H1 (cell line): ENCODE measurements around the gene NELFA. TPM values are rescaled to one million over a fixed set of nuclear protein-coding genes. Genes with fewer than 3 reads are reported as not detected.

Experiments used
- CBX5 ChIP-seq: fragments of 300-800, 300-1000 bp; sonication (generic); IDR thresholded peaks from 2 replicates; pipeline ENCODE4 v1.7.1; 2016; ENCODE audit warnings: antibody characterized with exemption, low read length, low read depth
- GTF2F1 ChIP-seq: IDR thresholded peaks from 2 replicates; pipeline ENCODE4 v1.6.1; 2012; ENCODE audit warnings: low read depth, low read length, improper control_type of control experiment, borderline replicate concordance
- JUND ChIP-seq: IDR thresholded peaks from 2 replicates; pipeline ENCODE4 v1.6.1; 2011; ENCODE audit warnings: mild to moderate bottlenecking, improper control_type of control experiment, low read length
- RAD21 ChIP-seq, 2 experiments: IDR thresholded peaks in 1 of 2; conservative IDR thresholded peaks in 1 of 2; 2 replicates each; pipeline ENCODE4 v1.6.1; 2011; ENCODE audit warnings: low read depth in 2 of 2, low read length in 2 of 2, improper control_type of control experiment in 1 of 2, inconsistent platforms in 1 of 2, mild to moderate bottlenecking in 1 of 2, moderate library complexity in 1 of 2
- RXRA ChIP-seq: IDR thresholded peaks from 2 replicates; pipeline ENCODE4 v1.6.1; 2011; ENCODE audit warnings: low read depth, mild to moderate bottlenecking, low read length, moderate library complexity; ENCODE audit not compliant: insufficient read depth
- SIX5 ChIP-seq: IDR thresholded peaks from 2 replicates; pipeline ENCODE4 v1.6.1; 2011; ENCODE audit warnings: mild to moderate bottlenecking, low read depth, low read length
- TEAD4 ChIP-seq: IDR thresholded peaks from 2 replicates; pipeline ENCODE4 v1.6.1; 2012; ENCODE audit warnings: low read depth, low read length, inconsistent platforms, mixed read lengths
- polyA plus RNA-seq, 7 experiments: library from polyadenylated mRNA; depleted of rRNA in 3 of 7; stranded (reverse) in 5 of 7; unstranded in 2 of 7; fragments of >200 nt in 5 of 7; fragments of 200-250 nt in 2 of 7; gene quantifications; 1 replicate in 5 of 7; 2 replicates in 1 of 7; 4 replicates in 1 of 7; pipeline versions ENCODE4 v1.2.1 to v1.2.3, GENCODE V29; 2011 to 2013; ENCODE audit warnings: missing spikeins in 2 of 7, mixed read lengths in 2 of 7
- total RNA-seq: library from RNA; stranded (reverse); fragmentation: NEBNext Ultra II Directional; extraction: Animal tissue kit (Norgen Biotek cat#: 25700); gene quantifications from 2 replicates; pipeline ENCODE4 v1.2.1, GENCODE V29; 2021
- TF ChIP-seq, protein P1 (sequence below): IDR thresholded peaks from 2 replicates; pipeline ENCODE4 v1.6.1; 2012; ENCODE audit warnings: inconsistent platforms
- TF ChIP-seq, protein P2 (sequence below): IDR thresholded peaks from 2 replicates; pipeline ENCODE4 v1.6.1; 2011; ENCODE audit warnings: low read depth, mild to moderate bottlenecking, low read length; ENCODE audit not compliant: insufficient read depth

Gene NELFA
- total and polyA plus RNA-seq, 2 of the 8 experiments (the other 6 are each of a cell fraction or from before 2014, with no cell fraction given) = 41.8 to 57.5 TPM

DNA sequence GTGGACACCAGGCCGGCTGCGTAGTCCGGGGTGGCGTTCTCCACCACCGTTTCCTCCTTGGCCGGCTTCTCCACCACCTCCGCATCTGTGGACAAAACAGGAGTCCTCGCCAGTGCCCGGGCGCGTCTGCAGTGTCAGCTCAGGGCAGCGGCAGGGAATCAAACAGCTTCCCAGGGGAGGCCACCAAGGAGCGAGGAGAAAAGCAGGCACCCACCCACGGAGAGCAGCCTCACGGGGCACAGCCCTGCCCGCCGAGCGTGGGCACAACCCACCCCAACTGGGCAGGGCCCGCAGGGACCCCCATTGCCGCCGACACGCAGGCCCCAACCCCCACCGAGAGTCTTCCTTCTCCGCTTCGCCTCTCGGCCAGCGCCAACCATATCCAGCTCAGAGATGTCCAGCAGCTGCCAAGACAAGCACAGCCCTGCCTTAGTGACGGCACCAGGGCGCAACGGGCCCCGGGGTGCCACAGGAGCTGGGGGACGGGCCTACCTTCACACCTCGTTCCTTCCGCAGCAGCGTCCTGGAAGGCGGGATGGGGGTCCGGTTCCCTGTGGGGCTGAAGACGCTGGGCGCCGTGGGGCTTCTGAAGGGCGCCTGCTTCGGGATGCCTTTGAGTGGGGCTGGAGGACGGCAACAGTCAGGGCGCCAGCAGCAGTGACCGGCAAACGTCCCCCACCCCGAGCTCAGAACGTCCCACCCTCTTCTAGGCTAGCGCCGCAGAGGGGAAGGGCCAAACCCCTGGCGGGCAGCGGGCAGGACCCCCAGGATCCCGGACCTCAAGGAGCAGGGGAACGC, 22.8 kb downstream of the NELFA start (continued):
- TF ChIP-seq RXRA (no peak), JUND (no peak), SIX5 (no peak), TEAD4 (no peak), CBX5 (no peak), GTF2F1 (no peak), RAD21 (IDR thresholded peaks at IDR 0.05 in 1 of 2, conservative IDR thresholded peaks at IDR 0.05 in 1 of 2; ENCODE audit: low read depth in 2 of 2, low read length in 2 of 2) (no peak)
- TF ChIP-seq, protein P1, sequence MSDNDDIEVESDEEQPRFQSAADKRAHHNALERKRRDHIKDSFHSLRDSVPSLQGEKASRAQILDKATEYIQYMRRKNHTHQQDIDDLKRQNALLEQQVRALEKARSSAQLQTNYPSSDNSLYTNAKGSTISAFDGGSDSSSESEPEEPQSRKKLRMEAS = no peak
- TF ChIP-seq, protein P2, sequence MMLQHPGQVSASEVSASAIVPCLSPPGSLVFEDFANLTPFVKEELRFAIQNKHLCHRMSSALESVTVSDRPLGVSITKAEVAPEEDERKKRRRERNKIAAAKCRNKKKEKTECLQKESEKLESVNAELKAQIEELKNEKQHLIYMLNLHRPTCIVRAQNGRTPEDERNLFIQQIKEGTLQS = no peak
